ENCODE results near the gene AGK.

AGK gene

DNA sequence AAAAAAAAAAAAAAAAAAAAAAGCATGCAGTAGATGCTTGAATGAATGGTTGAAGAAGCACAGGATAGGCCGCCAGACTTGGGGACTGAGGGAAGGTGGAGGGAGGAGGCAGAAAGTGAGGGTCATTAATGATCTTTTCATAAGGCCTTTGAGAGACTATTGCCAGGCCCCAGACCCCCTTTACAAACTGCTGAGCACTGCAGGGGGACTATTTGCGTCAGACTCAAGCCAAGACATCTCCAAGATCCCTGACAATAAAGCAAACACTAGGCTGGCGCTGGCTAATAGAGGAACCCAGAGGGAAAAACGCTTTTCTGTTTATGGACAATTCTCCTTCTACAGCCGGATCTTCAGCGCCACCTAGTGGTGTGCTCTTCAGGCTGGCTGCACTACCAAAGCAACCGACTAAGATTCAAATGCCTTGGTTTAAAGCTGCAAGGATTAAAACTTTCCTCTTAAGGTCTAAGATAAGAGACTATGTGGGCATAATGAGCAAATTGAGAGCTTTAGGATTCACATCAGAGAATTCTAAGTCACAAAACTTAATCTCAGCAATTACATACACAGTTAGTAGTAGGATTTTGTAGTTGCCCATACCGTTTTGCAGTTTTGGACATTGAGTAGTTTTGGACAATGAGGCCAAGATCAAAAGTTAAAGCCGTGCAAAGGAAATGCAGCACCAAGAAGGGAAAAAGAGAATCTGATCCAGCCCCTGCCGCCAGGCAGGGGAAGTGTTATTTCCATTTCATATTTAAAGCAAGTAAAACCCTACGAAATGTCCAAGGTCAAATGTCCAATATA, 17.9 kb upstream of the AGK start:
- TF ChIP-seq CTCF (IDR thresholded peaks at IDR 0.05; ENCODE audit: low read depth, low read length, missing control alignments) = peak; percentile 98
- peak; percentile 51 for DNase-seq (ENCODE audit: extremely low read depth, low read depth)
- H3K4me3 ChIP-seq (replicated peaks; ENCODE audit: low read depth, low read length) = no peak overlapping the region

DNA sequence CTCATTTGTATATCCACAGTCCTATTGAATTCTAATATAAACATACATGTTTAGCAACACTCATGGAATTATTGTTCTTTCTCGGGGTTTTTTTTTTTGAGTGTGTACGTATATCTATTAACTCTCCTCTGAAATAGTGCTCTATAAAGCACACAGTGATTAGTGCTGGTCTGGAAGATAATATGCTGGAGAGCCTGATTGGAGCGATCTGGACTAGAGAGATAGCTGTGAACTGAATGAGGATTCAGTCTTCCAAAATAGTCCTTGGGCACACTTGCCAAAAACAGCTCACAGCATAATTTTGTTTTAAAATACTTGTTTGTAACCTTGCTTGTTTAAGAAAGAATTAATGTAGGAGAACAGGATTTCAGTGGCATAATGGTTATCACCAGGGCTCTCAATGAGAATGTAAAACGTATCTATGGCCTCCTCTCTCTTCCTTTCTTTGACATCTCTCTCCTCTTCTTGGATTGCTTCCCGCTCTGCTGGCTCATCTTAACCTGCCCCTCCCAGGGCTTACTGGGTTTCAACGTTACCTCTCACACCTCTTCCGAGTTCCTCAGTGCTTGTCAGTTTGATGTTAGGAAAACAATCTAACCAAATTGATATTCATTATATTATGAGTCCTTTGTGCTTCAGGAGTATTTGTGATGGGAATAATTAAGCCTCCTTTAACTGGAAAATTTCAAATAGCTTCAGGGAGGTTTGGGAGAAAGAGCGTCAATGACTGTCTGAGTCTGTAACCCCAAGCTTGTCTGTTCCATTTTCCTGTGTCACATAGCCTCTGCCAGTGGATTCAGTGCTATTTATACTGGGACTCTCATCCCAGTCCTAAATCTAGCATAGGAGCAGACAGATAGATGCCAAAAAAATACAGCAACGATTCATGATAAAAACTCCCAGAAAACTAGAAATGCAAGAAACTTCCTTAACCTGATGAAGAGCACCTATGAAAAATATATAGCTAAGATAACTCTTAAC, 16.2 kb upstream of the AGK start:
- no peak overlapping the region for H3K4me3 ChIP-seq (replicated peaks; ENCODE audit: low read depth, low read length)
- no peak for DNase-seq (ENCODE audit: extremely low read depth, low read depth)
- TF ChIP-seq CTCF (IDR thresholded peaks at IDR 0.05; ENCODE audit: low read depth, low read length, missing control alignments) = no peak

GRCh38 chr7:141537906-141538305, 13.3 kb upstream of the AGK start:
- DNase-seq (ENCODE audit: extremely low read depth, low read depth) = no peak
- TF ChIP-seq CTCF (IDR thresholded peaks at IDR 0.05; ENCODE audit: low read depth, low read length, missing control alignments) = no peak
- H3K4me3 ChIP-seq (replicated peaks; ENCODE audit: low read depth, low read length) = no peak overlapping the region

GRCh38 chr7:141541375-141541774, 9.8 kb upstream of the AGK start:
- TF ChIP-seq CTCF (IDR thresholded peaks at IDR 0.05; ENCODE audit: low read depth, low read length, missing control alignments) = no peak
- DNase-seq (ENCODE audit: extremely low read depth, low read depth) = no peak

GRCh38 chr7:141544831-141545230, 6.4 kb upstream of the AGK start:
- DNase-seq (ENCODE audit: extremely low read depth, low read depth) = no peak
- TF ChIP-seq CTCF (IDR thresholded peaks at IDR 0.05; ENCODE audit: low read depth, low read length, missing control alignments) = no peak
- no peak overlapping the region for H3K4me3 ChIP-seq (replicated peaks; ENCODE audit: low read depth, low read length)

More at GRCh38 chr7:141541375-141541774, 9.8 kb upstream of the AGK start:
- no peak overlapping the region for H3K4me3 ChIP-seq (replicated peaks; ENCODE audit: low read depth, low read length)

DNA sequence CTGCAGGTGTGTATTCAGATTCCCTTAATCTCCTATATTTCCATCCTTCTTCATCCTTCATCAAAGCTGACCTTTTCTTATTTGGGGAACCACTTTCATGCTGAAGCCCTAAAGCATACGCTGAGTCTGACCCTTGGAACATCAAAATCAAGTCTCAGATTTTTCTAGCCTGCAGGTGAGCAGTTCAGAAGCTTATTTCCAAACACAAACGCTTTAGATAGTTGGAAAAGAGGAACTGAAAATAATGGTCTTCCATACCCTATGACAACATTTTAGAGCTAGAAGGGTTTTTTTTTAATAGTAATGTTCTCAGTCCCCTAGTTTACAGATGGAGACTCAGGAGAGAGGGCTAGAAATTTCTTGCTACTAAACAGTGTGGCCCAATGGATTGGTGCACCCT, 1.6 kb upstream of the AGK start:
- TF ChIP-seq CTCF (IDR thresholded peaks at IDR 0.05; ENCODE audit: low read depth, low read length, missing control alignments) = no peak
- DNase-seq (ENCODE audit: extremely low read depth, low read depth) = no peak
- H3K4me3 ChIP-seq (replicated peaks; ENCODE audit: low read depth, low read length) = no peak overlapping the region

All from HFF-Myc (cell line).